ENCODE data around the gene POLR3A.
"Not testable (repeated sequence)": the region's sequence is repeated elsewhere in the genome, so short reads cannot be mapped to it uniquely, and the experiment has no call there.

POLR3A gene

GRCh38 chr10:78015546-78015945 lies 13.8 kb downstream of the POLR3A start:
- DNase-seq = no peak

GRCh38 chr10:78013564-78013963 lies 15.8 kb downstream of the POLR3A start:
- no peak for DNase-seq

- DNase-seq = no peak
Observed at GRCh38 chr10:78011065-78011464, 18.2 kb downstream of the POLR3A start.

GRCh38 chr10:78010278-78010677 lies 19.0 kb downstream of the POLR3A start:
- DNase-seq = no peak

GRCh38 chr10:78009662-78010061 lies 19.7 kb downstream of the POLR3A start:
- DNase-seq = no peak

- DNase-seq = no peak
Observed at GRCh38 chr10:78007172-78007571, 22.1 kb downstream of the POLR3A start.

- DNase-seq = no peak
Observed at GRCh38 chr10:78004215-78005026, 24.9 kb downstream of the POLR3A start.

GRCh38 chr10:78002541-78003288 lies 26.6 kb downstream of the POLR3A start:
- DNase-seq = no peak

- no peak for DNase-seq
Observed at GRCh38 chr10:78000956-78001472, 28.3 kb downstream of the POLR3A start.

- no peak for DNase-seq
Observed at GRCh38 chr10:78000206-78000605, 29.1 kb downstream of the POLR3A start.

GRCh38 chr10:77998780-77999179 lies 30.5 kb downstream of the POLR3A start:
- not testable (repeated sequence) for DNase-seq

GRCh38 chr10:77993620-77994019 lies 35.7 kb downstream of the POLR3A start:
- DNase-seq = no peak

GRCh38 chr10:77989081-77989724 lies 40.1 kb downstream of the POLR3A start:
- no peak for DNase-seq

GRCh38 chr10:77987671-77988255 lies 41.6 kb downstream of the POLR3A start:
- no peak for DNase-seq

GRCh38 chr10:77984986-77985385 lies 44.3 kb downstream of the POLR3A start:
- no peak for DNase-seq

- DNase-seq = no peak
Observed at GRCh38 chr10:77983384-77984341, 45.7 kb downstream of the POLR3A start.

- no peak for DNase-seq
Observed at GRCh38 chr10:77981281-77981680, 48.0 kb downstream of the POLR3A start.

GRCh38 chr10:77979221-77979620 lies 50.1 kb downstream of the POLR3A start:
- no peak for DNase-seq

- no peak for DNase-seq
Observed at GRCh38 chr10:77978360-77978759, 51.0 kb downstream of the POLR3A start.

GRCh38 chr10:77977934-77978333 lies 51.4 kb downstream of the POLR3A start:
- DNase-seq = no peak

GRCh38 chr10:77977016-77977415 lies 52.3 kb downstream of the POLR3A start:
- DNase-seq = no peak
